Measurements from ENCODE around the gene SPG7. TPM values are rescaled to one million over a fixed set of nuclear protein-coding genes. Genes with fewer than 3 reads are reported as not detected.

SPG7 gene
- total and polyA plus RNA-seq, 2 donors (not counting 1 experiment from before 2014, with no cell fraction given): 35.1 to 107 TPM

DNA sequence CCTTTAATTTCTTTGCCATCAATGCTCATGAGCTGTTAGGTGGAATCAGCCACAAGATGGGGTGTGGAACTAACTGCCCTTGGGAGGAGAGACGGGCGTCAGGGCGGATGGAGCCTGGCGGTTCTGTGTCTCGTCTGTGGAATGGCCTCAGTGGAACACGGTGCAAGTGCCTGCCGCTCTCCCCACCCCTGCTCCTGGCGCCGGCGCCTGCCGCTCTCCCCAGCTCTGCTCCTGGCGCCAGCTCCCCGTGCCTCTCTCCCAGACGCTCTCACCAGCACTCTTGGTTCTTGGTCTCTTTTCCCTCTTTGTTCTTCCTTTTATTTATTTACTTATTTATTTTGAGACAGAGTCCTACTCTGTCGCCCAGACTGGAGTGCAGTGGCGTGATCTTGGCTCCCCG, 39.1 kb downstream of the SPG7 start:
- Histone ChIP-seq H3K9me3 (ENCODE audit: control insufficient read depth, insufficient read depth, low read depth, low read length) (no peaks in the 10 kb centered on the region), H3K27ac (ENCODE audit: insufficient read depth, low read length) (no peak overlapping the region), H3K4me3 (replicated peaks in 1 of 4; ENCODE audit: control extremely low read depth in 1 of 4, insufficient read depth in 1 of 4, low read depth in 3 of 4, low read length in 4 of 4) (no peak overlapping the region), H3K27me3 (ENCODE audit: control insufficient read depth, insufficient read depth, low read length) (no peaks in the 10 kb centered on the region), H3K4me2 (ENCODE audit: extremely low read depth, insufficient read depth, low read length) (no peak overlapping the region), H2AFZ (ENCODE audit: low read length) (no peak overlapping the region), H3K4me1 (ENCODE audit: control insufficient read depth, extremely low read depth, insufficient read depth, low read length) (no peaks in the 10 kb centered on the region), H3K79me2 (ENCODE audit: control insufficient read depth, insufficient read depth, low read length) (no peaks in the 10 kb centered on the region), H3K9ac (ENCODE audit: insufficient read depth, low read length) (no peak overlapping the region), H3K36me3 (ENCODE audit: control insufficient read depth, insufficient read depth, low read length) (peaks cover 18% of the 10 kb centered on the region), H4K20me1 (ENCODE audit: control insufficient read depth, extremely low read depth, insufficient read depth, low read length) (no peaks in the 10 kb centered on the region)
- no peak for TF ChIP-seq EZH2 (IDR thresholded peaks at IDR 0.05; ENCODE audit: low read length, missing control alignments)
- TF ChIP-seq, protein P1, sequence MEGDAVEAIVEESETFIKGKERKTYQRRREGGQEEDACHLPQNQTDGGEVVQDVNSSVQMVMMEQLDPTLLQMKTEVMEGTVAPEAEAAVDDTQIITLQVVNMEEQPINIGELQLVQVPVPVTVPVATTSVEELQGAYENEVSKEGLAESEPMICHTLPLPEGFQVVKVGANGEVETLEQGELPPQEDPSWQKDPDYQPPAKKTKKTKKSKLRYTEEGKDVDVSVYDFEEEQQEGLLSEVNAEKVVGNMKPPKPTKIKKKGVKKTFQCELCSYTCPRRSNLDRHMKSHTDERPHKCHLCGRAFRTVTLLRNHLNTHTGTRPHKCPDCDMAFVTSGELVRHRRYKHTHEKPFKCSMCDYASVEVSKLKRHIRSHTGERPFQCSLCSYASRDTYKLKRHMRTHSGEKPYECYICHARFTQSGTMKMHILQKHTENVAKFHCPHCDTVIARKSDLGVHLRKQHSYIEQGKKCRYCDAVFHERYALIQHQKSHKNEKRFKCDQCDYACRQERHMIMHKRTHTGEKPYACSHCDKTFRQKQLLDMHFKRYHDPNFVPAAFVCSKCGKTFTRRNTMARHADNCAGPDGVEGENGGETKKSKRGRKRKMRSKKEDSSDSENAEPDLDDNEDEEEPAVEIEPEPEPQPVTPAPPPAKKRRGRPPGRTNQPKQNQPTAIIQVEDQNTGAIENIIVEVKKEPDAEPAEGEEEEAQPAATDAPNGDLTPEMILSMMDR (conservative IDR thresholded peaks at IDR 0.05 in 1 of 2, IDR thresholded peaks at IDR 0.05 in 1 of 2; ENCODE audit: low read depth in 1 of 2, low read length in 2 of 2): no peak
- no peak for DNase-seq (ENCODE audit: low read depth in 2 of 2)

DNA sequence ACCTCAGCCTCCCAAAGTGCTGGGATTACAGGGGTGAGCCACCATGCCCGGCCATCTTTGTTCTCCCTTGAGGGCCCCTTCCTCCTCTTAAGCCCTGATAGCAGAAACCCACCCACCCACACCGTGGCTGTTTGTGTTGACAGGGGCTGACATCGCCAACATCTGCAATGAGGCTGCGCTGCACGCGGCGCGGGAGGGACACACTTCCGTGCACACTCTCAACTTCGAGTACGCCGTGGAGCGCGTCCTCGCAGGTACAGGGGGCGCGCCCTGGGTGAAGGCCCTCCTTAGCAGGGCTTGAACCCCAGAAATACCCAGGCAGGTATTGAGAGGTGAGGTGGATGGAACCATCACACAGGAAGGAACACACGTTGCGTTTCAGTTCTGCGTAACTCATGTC, 39.7 kb downstream of the SPG7 start:
- TF ChIP-seq, protein P1 (conservative IDR thresholded peaks at IDR 0.05 in 1 of 2, IDR thresholded peaks at IDR 0.05 in 1 of 2; ENCODE audit: low read depth in 1 of 2, low read length in 2 of 2): no peak
- TF ChIP-seq EZH2 (IDR thresholded peaks at IDR 0.05; ENCODE audit: low read length, missing control alignments): no peak
- Histone ChIP-seq H4K20me1 (ENCODE audit: control insufficient read depth, extremely low read depth, insufficient read depth, low read length) (no peaks in the 10 kb centered on the region), H3K9me3 (ENCODE audit: control insufficient read depth, insufficient read depth, low read depth, low read length) (no peaks in the 10 kb centered on the region), H3K79me2 (ENCODE audit: control insufficient read depth, insufficient read depth, low read length) (no peaks in the 10 kb centered on the region), H3K36me3 (ENCODE audit: control insufficient read depth, insufficient read depth, low read length) (peaks cover 21% of the 10 kb centered on the region), H3K27ac (ENCODE audit: insufficient read depth, low read length) (no peak overlapping the region), H3K9ac (ENCODE audit: insufficient read depth, low read length) (no peak overlapping the region), H3K4me3 (replicated peaks in 1 of 4; ENCODE audit: control extremely low read depth in 1 of 4, insufficient read depth in 1 of 4, low read depth in 3 of 4, low read length in 4 of 4) (no peak overlapping the region), H3K27me3 (ENCODE audit: control insufficient read depth, insufficient read depth, low read length) (no peaks in the 10 kb centered on the region), H3K4me1 (ENCODE audit: control insufficient read depth, extremely low read depth, insufficient read depth, low read length) (no peaks in the 10 kb centered on the region), H2AFZ (ENCODE audit: low read length) (no peak overlapping the region), H3K4me2 (ENCODE audit: extremely low read depth, insufficient read depth, low read length) (no peak overlapping the region)
- no peak for DNase-seq (ENCODE audit: low read depth in 2 of 2)

DNA sequence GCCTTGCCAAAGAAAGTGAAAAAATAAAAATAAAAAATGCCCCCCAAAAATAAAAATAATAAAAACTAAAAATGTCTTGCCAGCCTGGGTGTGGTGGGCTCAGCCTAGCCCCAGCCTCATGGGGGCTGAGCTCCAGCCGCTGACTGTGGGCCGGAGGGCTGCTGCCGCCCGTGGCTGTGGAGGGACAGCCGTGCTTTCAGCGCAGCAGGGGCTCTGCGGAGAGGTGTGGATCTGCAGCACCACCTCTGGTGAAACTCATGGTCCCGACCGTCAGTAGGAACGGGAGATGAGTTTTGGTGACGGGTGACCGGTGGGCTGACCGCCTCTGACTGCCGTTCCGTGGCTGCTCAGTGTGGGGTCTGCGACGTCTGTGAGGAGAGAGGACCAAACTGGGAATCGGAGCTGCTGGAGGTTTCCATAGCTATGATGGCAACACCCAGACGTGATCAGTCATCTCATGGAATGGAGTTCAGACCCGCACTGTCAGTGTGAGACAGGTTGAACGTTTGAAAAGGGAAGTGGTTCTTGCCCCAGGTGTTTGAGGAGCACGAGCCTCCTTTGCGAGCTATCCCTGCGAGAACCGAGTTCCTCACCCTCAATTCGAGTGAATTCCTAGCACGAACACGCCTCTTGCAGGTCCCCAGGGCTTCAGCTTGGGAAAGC, 40.3 kb downstream of the SPG7 start:
- Histone ChIP-seq H3K36me3 (ENCODE audit: control insufficient read depth, insufficient read depth, low read length) (peaks cover 22% of the 10 kb centered on the region), H2AFZ (ENCODE audit: low read length) (no peak overlapping the region), H3K4me1 (ENCODE audit: control insufficient read depth, extremely low read depth, insufficient read depth, low read length) (no peaks in the 10 kb centered on the region), H3K27me3 (ENCODE audit: control insufficient read depth, insufficient read depth, low read length) (no peaks in the 10 kb centered on the region), H3K9me3 (ENCODE audit: control insufficient read depth, insufficient read depth, low read depth, low read length) (no peaks in the 10 kb centered on the region), H3K4me2 (ENCODE audit: extremely low read depth, insufficient read depth, low read length) (no peak overlapping the region), H3K27ac (ENCODE audit: insufficient read depth, low read length) (no peak overlapping the region), H3K4me3 (replicated peaks in 1 of 4; ENCODE audit: control extremely low read depth in 1 of 4, insufficient read depth in 1 of 4, low read depth in 3 of 4, low read length in 4 of 4) (no peak overlapping the region), H3K79me2 (ENCODE audit: control insufficient read depth, insufficient read depth, low read length) (no peaks in the 10 kb centered on the region), H3K9ac (ENCODE audit: insufficient read depth, low read length) (no peak overlapping the region), H4K20me1 (ENCODE audit: control insufficient read depth, extremely low read depth, insufficient read depth, low read length) (no peaks in the 10 kb centered on the region)
- no peak for DNase-seq (ENCODE audit: low read depth in 2 of 2)
- no peak for TF ChIP-seq EZH2 (IDR thresholded peaks at IDR 0.05; ENCODE audit: low read length, missing control alignments)
- TF ChIP-seq, protein P1 (conservative IDR thresholded peaks at IDR 0.05 in 1 of 2, IDR thresholded peaks at IDR 0.05 in 1 of 2; ENCODE audit: low read depth in 1 of 2, low read length in 2 of 2): no peak
